PC-9 (cell line): ENCODE data around the gene TUBB2B.

ENCODE experiments used
- EZH2 ChIP-seq: fragments of 200-600 bp; sonication (generic); IDR thresholded peaks from 2 replicates; pipeline ENCODE4 v1.8.0; 2017; ENCODE audit warnings: antibody characterized with exemption, low read depth
- TF ChIP-seq, protein P1 (sequence below): fragments of 200-600 bp; sonication (generic); conservative IDR thresholded peaks from 2 replicates; pipeline ENCODE4 v1.6.1; 2017; ENCODE audit warnings: mixed run types, antibody characterized with exemption, mild to moderate bottlenecking, moderate library complexity

DNA sequence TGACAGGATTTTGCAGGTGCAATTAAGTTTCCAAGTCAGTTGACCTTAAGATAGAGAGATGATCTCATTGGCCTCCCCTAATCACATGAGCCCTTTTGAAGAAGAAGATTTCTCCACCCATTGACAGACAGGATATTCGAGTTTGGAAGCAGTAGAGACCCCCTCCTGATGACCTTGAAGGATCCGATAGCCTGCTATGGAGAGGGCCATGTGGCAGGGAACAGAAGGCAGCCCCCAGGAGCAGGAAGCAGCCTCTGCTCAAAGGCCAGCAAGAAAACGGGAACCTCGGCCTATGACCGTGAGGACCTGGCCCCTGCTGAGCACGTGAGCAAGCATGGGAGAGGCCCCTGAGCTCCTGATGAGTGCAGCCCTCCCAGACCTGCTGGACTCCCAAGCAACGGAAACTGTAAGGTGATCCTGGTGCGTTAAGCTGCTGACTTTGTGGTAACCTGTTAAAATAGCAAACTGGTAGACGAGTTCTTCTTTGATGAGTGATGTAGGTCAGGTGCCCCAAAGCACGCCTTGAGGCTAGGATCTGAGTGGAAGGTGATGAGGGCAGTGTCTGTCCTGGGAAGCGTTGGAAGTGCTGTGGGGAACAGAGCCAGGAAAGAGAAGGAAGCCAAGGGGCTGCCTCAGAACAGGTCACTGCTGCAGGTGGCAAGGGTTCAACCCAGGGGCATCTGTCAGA is 51.6 kb downstream of the TUBB2B start:
- TF ChIP-seq, protein P1, sequence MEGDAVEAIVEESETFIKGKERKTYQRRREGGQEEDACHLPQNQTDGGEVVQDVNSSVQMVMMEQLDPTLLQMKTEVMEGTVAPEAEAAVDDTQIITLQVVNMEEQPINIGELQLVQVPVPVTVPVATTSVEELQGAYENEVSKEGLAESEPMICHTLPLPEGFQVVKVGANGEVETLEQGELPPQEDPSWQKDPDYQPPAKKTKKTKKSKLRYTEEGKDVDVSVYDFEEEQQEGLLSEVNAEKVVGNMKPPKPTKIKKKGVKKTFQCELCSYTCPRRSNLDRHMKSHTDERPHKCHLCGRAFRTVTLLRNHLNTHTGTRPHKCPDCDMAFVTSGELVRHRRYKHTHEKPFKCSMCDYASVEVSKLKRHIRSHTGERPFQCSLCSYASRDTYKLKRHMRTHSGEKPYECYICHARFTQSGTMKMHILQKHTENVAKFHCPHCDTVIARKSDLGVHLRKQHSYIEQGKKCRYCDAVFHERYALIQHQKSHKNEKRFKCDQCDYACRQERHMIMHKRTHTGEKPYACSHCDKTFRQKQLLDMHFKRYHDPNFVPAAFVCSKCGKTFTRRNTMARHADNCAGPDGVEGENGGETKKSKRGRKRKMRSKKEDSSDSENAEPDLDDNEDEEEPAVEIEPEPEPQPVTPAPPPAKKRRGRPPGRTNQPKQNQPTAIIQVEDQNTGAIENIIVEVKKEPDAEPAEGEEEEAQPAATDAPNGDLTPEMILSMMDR, result no peak
- TF ChIP-seq EZH2, result no peak
